Mesendoderm (in vitro differentiated cells): ENCODE data around the gene NOC2L.
A peak's percentile ranks its signal among the peaks of the same experiment; 100 is the strongest.
"Not testable (repeated sequence)": the region's sequence is repeated elsewhere in the genome, so short reads cannot be mapped to it uniquely, and the experiment has no call there.

Experiments
- DNase-seq: peaks from one replicate; pipeline ENCODE4 v3.0.0; 2013
- H2AK5ac ChIP-seq: 2 replicates; pipeline ENCODE4 v1.6.1; 2013; ENCODE audit warnings: low read length, inconsistent platforms
- H2BK120ac ChIP-seq: 2 replicates; pipeline ENCODE4 v1.6.1; 2013; ENCODE audit warnings: low read depth, mild to moderate bottlenecking, low read length, moderate library complexity, mixed read lengths
- H2BK15ac ChIP-seq: replicated peaks from 2 replicates; pipeline ENCODE4 v1.6.1; 2013; ENCODE audit warnings: low read depth, mild to moderate bottlenecking, moderate library complexity
- H2BK5ac ChIP-seq: 2 replicates; pipeline ENCODE4 v1.6.1; 2013; ENCODE audit warnings: low read length, inconsistent platforms
- H3K18ac ChIP-seq: 2 replicates; pipeline ENCODE4 v1.6.1; 2013; ENCODE audit warnings: mild to moderate bottlenecking, low read length, mixed read lengths
- H3K23ac ChIP-seq: one replicate; pipeline ENCODE4 v1.6.1; 2013; ENCODE audit warnings: low read length
- H3K27ac ChIP-seq: 2 replicates; pipeline ENCODE4 v1.5.1; 2013; ENCODE audit warnings: low read depth, mild to moderate bottlenecking, inconsistent platforms, low read length, moderate library complexity
- H3K27me3 ChIP-seq: 2 replicates; pipeline ENCODE4 v1.6.1; 2013; ENCODE audit warnings: low read length, control low read depth, mild to moderate bottlenecking, inconsistent platforms; ENCODE audit not compliant: insufficient read depth, poor library complexity
- H3K36me3 ChIP-seq: 2 replicates; pipeline ENCODE4 v1.6.1; 2013; ENCODE audit warnings: low read length, inconsistent platforms; ENCODE audit not compliant: control insufficient read depth, insufficient read depth
- H3K4ac ChIP-seq: one replicate; pipeline ENCODE4 v1.6.1; 2013; ENCODE audit warnings: low read depth, mild to moderate bottlenecking, low read length, moderate library complexity
- H3K4me1 ChIP-seq: 2 replicates; pipeline ENCODE4 v1.6.1; 2013; ENCODE audit warnings: low read depth, low read length, inconsistent platforms; ENCODE audit not compliant: control insufficient read depth
- H3K4me2 ChIP-seq: 2 replicates; pipeline ENCODE4 v1.6.1; 2013; ENCODE audit warnings: low read length
- H3K4me3 ChIP-seq: 2 replicates; pipeline ENCODE4 v1.5.1; 2013; ENCODE audit warnings: mild to moderate bottlenecking, low read length
- H3K56ac ChIP-seq: one replicate; pipeline ENCODE4 v1.6.1; 2013; ENCODE audit warnings: low read length
- H3K79me1 ChIP-seq: 2 replicates; pipeline ENCODE4 v1.6.1; 2013; ENCODE audit warnings: low read length, inconsistent platforms
- H3K79me2 ChIP-seq: 2 replicates; pipeline ENCODE4 v1.6.1; 2013; ENCODE audit warnings: mild to moderate bottlenecking, low read length; ENCODE audit not compliant: control insufficient read depth, insufficient read depth
- H3K9ac ChIP-seq: 2 replicates; pipeline ENCODE4 v1.6.1; 2013; ENCODE audit warnings: low read length, inconsistent platforms
- H4K5ac ChIP-seq: one replicate; pipeline ENCODE4 v1.6.1; 2013; ENCODE audit warnings: low read length
- H4K8ac ChIP-seq: one replicate; pipeline ENCODE4 v1.6.1; 2013; ENCODE audit warnings: low read depth, mild to moderate bottlenecking, control low read depth, low read length, moderate library complexity
- WGBS: extraction: QIAGEN DNeasy Blood & Tissue Kit; methylation state at CpG from one replicate; pipeline ENCODE4 v1.1.7; 2013; ENCODE audit warnings: low lambda C conversion rate, missing lambda C conversion rate; ENCODE audit not compliant: insufficient coverage; ENCODE audit errors: extremely low coverage; 5-methylcytosine and 5-hydroxymethylcytosine counted together

NOC2L gene

GRCh38 chr1:978069-978834 is 19.2 kb upstream of the NOC2L start:
- Histone ChIP-seq H2BK120ac (no peak overlapping the region), H3K27me3 (no peaks in the 10 kb centered on the region), H3K18ac (no peak overlapping the region)

DNA sequence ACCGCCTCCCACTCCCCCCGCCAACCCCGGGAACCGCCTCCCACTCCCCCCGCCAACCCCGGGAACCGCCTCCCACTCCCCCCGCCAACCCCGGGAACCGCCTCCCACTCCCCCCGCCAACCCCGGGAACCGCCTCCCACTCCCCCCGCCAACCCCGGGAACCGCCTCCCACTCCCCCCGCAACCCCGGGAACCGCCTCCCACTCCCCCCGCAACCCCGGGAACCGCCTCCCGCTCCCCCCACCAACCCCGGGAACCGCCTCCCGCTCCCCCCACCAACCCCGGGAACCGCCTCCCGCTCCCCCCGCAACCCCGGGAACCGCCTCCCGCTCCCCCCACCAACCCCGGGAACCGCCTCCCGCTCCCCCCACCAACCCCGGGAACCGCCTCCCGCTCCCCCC is 17.7 kb upstream of the NOC2L start:
- not testable (repeated sequence) for H3K56ac ChIP-seq, H3K18ac ChIP-seq, H3K9ac ChIP-seq, H3K4ac ChIP-seq, H3K4me3 ChIP-seq, H3K36me3 ChIP-seq, H3K27me3 ChIP-seq, H2BK5ac ChIP-seq, H4K5ac ChIP-seq, H3K79me1 ChIP-seq, H2BK120ac ChIP-seq, H3K27ac ChIP-seq, H3K79me2 ChIP-seq, H3K4me1 ChIP-seq, DNase-seq, H3K4me2 ChIP-seq, H4K8ac ChIP-seq, H2BK15ac ChIP-seq, H3K23ac ChIP-seq, H2AK5ac ChIP-seq
- no CpG with 5 or more reads among the region's 39 CpGs for WGBS

More at GRCh38 chr1:978069-978834, 19.2 kb upstream of the NOC2L start:
- Histone ChIP-seq H3K9ac (no peak overlapping the region), H3K56ac (no peak overlapping the region), H3K4me3 (no peak overlapping the region), H3K4me2 (no peak overlapping the region), H3K79me2 (no peaks in the 10 kb centered on the region), H3K36me3 (no peaks in the 10 kb centered on the region), H2AK5ac (no peak overlapping the region), H3K27ac (no peak overlapping the region), H3K4ac (no peak overlapping the region), H3K23ac (no peak overlapping the region), H2BK5ac (no peak overlapping the region), H2BK15ac (no peak overlapping the region), H3K4me1 (no peaks in the 10 kb centered on the region), H4K5ac (no peak overlapping the region), H3K79me1 (no peaks in the 10 kb centered on the region), H4K8ac (no peak overlapping the region)
- no CpG with 5 or more reads among the region's 44 CpGs for WGBS
- DNase-seq, result no peak

GRCh38 chr1:975896-976683 is 17.0 kb upstream of the NOC2L start:
- no peak overlapping the region for H2BK120ac ChIP-seq
- no peaks in the 10 kb centered on the region for H3K79me2 ChIP-seq
- H3K9ac ChIP-seq, result no peak overlapping the region
- H3K56ac ChIP-seq, result peak overlapping the region; percentile 30
- no peak overlapping the region for H2BK5ac ChIP-seq
- no peak overlapping the region for H3K23ac ChIP-seq
- no peak overlapping the region for H3K18ac ChIP-seq
- H3K4ac ChIP-seq, result no peak overlapping the region
- H4K5ac ChIP-seq, result no peak overlapping the region
- H3K79me1 ChIP-seq, result no peaks in the 10 kb centered on the region
- DNase-seq, result peak; percentile 89
- no peak overlapping the region for H4K8ac ChIP-seq
- H3K4me1 ChIP-seq, result no peaks in the 10 kb centered on the region
- H2BK15ac ChIP-seq, result no peak overlapping the region
- WGBS, result no CpG with 5 or more reads among the region's 40 CpGs
- no peak overlapping the region for H3K27ac ChIP-seq
- H3K36me3 ChIP-seq, result no peaks in the 10 kb centered on the region
- no peak overlapping the region for H3K4me3 ChIP-seq
- no peak overlapping the region for H2AK5ac ChIP-seq
- H3K27me3 ChIP-seq, result no peaks in the 10 kb centered on the region
- H3K4me2 ChIP-seq, result peak overlapping the region; percentile 56

DNA sequence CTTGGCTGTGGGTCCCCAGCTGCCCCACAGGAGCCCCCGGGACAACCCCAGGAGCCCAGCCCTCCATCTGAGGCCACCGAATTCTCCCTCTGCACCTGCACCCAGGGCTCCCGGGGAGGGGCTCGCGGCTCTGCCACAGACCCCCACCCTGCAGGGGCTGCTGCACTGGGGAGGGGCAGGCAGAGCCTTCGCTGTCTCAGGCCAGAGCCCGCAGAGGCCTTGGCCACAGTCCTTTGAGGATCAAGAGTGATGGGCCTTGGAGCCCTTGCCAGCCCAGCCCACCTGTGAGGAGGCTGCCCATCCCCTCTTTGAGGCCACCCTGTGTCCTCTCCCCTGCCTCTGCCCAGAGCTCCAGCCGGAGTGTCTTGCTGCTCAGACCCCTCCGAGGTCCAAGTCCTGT is 16.3 kb upstream of the NOC2L start:
- no peak overlapping the region for H3K4me3 ChIP-seq
- H3K9ac ChIP-seq, result no peak overlapping the region
- no peaks in the 10 kb centered on the region for H3K27me3 ChIP-seq
- H3K23ac ChIP-seq, result no peak overlapping the region
- no CpG with 5 or more reads among the region's 9 CpGs for WGBS
- H3K4me1 ChIP-seq, result no peaks in the 10 kb centered on the region
- no peak overlapping the region for H3K4ac ChIP-seq
- no peak overlapping the region for H2BK120ac ChIP-seq
- H3K79me2 ChIP-seq, result no peaks in the 10 kb centered on the region
- H2AK5ac ChIP-seq, result no peak overlapping the region
- H3K4me2 ChIP-seq, result no peak overlapping the region
- H3K18ac ChIP-seq, result no peak overlapping the region
- no peak overlapping the region for H4K8ac ChIP-seq
- H2BK5ac ChIP-seq, result no peak overlapping the region
- no peak overlapping the region for H4K5ac ChIP-seq
- no peak overlapping the region for H3K27ac ChIP-seq
- no peak for DNase-seq
- H3K36me3 ChIP-seq, result no peaks in the 10 kb centered on the region
- H3K56ac ChIP-seq, result no peak overlapping the region
- H3K79me1 ChIP-seq, result no peaks in the 10 kb centered on the region
- no peak overlapping the region for H2BK15ac ChIP-seq

- no peak overlapping the region for H4K5ac ChIP-seq
- H2BK5ac ChIP-seq, result no peak overlapping the region
- no peaks in the 10 kb centered on the region for H3K36me3 ChIP-seq
- DNase-seq, result no peak
- H3K4me1 ChIP-seq, result no peaks in the 10 kb centered on the region
- no peak overlapping the region for H4K8ac ChIP-seq
- H3K4ac ChIP-seq, result no peak overlapping the region
- H3K27ac ChIP-seq, result no peak overlapping the region
- no peak overlapping the region for H3K9ac ChIP-seq
- H3K56ac ChIP-seq, result no peak overlapping the region
- H3K4me2 ChIP-seq, result no peak overlapping the region
- no peak overlapping the region for H3K18ac ChIP-seq
- H3K79me2 ChIP-seq, result no peaks in the 10 kb centered on the region
- H2BK15ac ChIP-seq, result no peak overlapping the region
- H3K4me3 ChIP-seq, result no peak overlapping the region
- H2AK5ac ChIP-seq, result no peak overlapping the region
- no peaks in the 10 kb centered on the region for H3K79me1 ChIP-seq
- no CpG with 5 or more reads among the region's 17 CpGs for WGBS
- no peak overlapping the region for H2BK120ac ChIP-seq
- no peaks in the 10 kb centered on the region for H3K27me3 ChIP-seq
- H3K23ac ChIP-seq, result no peak overlapping the region
Measured at GRCh38 chr1:974687-975328, 15.8 kb upstream of the NOC2L start.
